Measurements from ENCODE around the gene PCDHGA1. TPM values are rescaled to one million over a fixed set of nuclear protein-coding genes. Genes with fewer than 3 reads are reported as not detected.
"Not testable (repeated sequence)": the region's sequence is repeated elsewhere in the genome, so short reads cannot be mapped to it uniquely, and the experiment has no call there.

Gene PCDHGA1
- total and polyA plus RNA-seq, 5 experiments from 2014 or later: 0.38 to 0.52 TPM; not detected in 3

- ATAC-seq (peak; percentile 96 to 97), DNase-seq (peak in 9 of 10 donors; percentile 50 to 81 (median 66))
- POLR2A ChIA-PET: interaction anchor here (0.7 kb wide), 1 partner anchor 1344 kb away, joined by 5 read pairs; no protein-coding TSS in a partner anchor
- H3K27ac Mint-ChIP-seq: peak overlapping the region; percentile 51 to 93 (median 88)
- H3K9me3 Mint-ChIP-seq: peaks cover 9 to 76% (median 28%) of the 10 kb centered on the region in 9 donors
- peaks cover 6 to 8% (median 7%) of the 10 kb centered on the region in 4 donors for H3K4me1 Mint-ChIP-seq
- H3K4me3 Mint-ChIP-seq: peak overlapping the region; percentile 84 to 98 (median 93)
- peaks cover 2 to 49% (median 42%) of the 10 kb centered on the region in 3 donors for H3K36me3 Mint-ChIP-seq
- H3K27me3 Mint-ChIP-seq: peaks cover 8 to 48% (median 41%) of the 10 kb centered on the region in 5 donors
These were observed 4.0 kb upstream of the PCDHGA1 start for GRCh38 chr5:141326088-141326854.

- Mint-ChIP-seq H3K27me3 (peaks cover 13 to 66% (median 58%) of the 10 kb centered on the region in 5 donors), H3K27ac (no peak overlapping the region), H3K4me1 (peaks cover 6 to 8% (median 7%) of the 10 kb centered on the region in 4 donors), H3K4me3 (no peak overlapping the region), H3K36me3 (peaks cover 9 to 53% (median 48%) of the 10 kb centered on the region in 3 donors), H3K9me3 (peaks cover 5 to 75% (median 36%) of the 10 kb centered on the region in 9 donors)
- no peak for ATAC-seq
- POLR2A ChIA-PET: interaction anchor here (0.5 to 0.8 kb wide), 2 partner anchors 11 to 184 kb away, joined by 3 to 6 read pairs; no protein-coding TSS in a partner anchor
- DNase-seq: no peak
These were observed 2.1 kb upstream of the PCDHGA1 start for GRCh38 chr5:141328231-141328630.

GRCh38 chr5:141332571-141332970 lies 2.3 kb downstream of the PCDHGA1 start:
- POLR2A ChIA-PET, H3K27ac Mint-ChIP-seq, DNase-seq, H3K4me3 Mint-ChIP-seq, ATAC-seq, H3K4me1 Mint-ChIP-seq: not testable (repeated sequence)
- Mint-ChIP-seq H3K9me3 (peaks cover 23 to 94% (median 54%) of the 10 kb centered on the region in 9 donors), H3K27me3 (peaks cover 44 to 92% (median 77%) of the 10 kb centered on the region in 5 donors), H3K36me3 (peaks cover 17 to 74% (median 61%) of the 10 kb centered on the region in 3 donors)

- no peak within 1 kb of the TSS for H3K27ac Mint-ChIP-seq
- H3K27me3 Mint-ChIP-seq: peaks cover 60 to 94% (median 82%) of the 10 kb centered on the region in 5 donors
- peaks cover 33 to 96% (median 74%) of the 10 kb centered on the region in 9 donors for H3K9me3 Mint-ChIP-seq
- DNase-seq (no peak), ATAC-seq (no peak)
- peaks cover 26 to 79% (median 56%) of the 10 kb centered on the region in 3 donors for H3K36me3 Mint-ChIP-seq
- peaks cover 0 to 1% (median 0%) of the 10 kb centered on the region in 4 donors for H3K4me1 Mint-ChIP-seq
- POLR2A ChIA-PET: no interaction called here
- H3K4me3 Mint-ChIP-seq: no peak within 1 kb of the TSS
These were observed 8.4 kb downstream of the PCDHGA1 start, which contains the start of gene PCDHGA2 for GRCh38 chr5:141338538-141339306. PCDHGA2 (plus strand) TSS chr5:141338760.

- ATAC-seq, H3K4me1 Mint-ChIP-seq, POLR2A ChIA-PET, H3K27ac Mint-ChIP-seq, DNase-seq: not testable (repeated sequence)
- Mint-ChIP-seq H3K4me3 (peak overlapping the region in 1 of 10 donors; percentile 48), H3K36me3 (peaks cover 28 to 73% (median 55%) of the 10 kb centered on the region in 3 donors), H3K9me3 (peaks cover 29 to 93% (median 56%) of the 10 kb centered on the region in 9 donors), H3K27me3 (peaks cover 57 to 93% (median 76%) of the 10 kb centered on the region in 5 donors)
These were observed 10.6 kb downstream of the PCDHGA1 start for GRCh38 chr5:141340781-141341354.

GRCh38 chr5:141342773-141343172 lies 12.5 kb downstream of the PCDHGA1 start:
- H3K4me1 Mint-ChIP-seq: no peaks in the 10 kb centered on the region
- DNase-seq (no peak), ATAC-seq (no peak)
- H3K27me3 Mint-ChIP-seq: peaks cover 55 to 93% (median 66%) of the 10 kb centered on the region in 5 donors
- no peak overlapping the region for H3K27ac Mint-ChIP-seq
- H3K4me3 Mint-ChIP-seq: peak overlapping the region in 1 of 10 donors; percentile 12
- peaks cover 21 to 90% (median 50%) of the 10 kb centered on the region in 9 donors for H3K9me3 Mint-ChIP-seq
- peaks cover 32 to 71% (median 52%) of the 10 kb centered on the region in 3 donors for H3K36me3 Mint-ChIP-seq
- POLR2A ChIA-PET: no interaction called here

- Mint-ChIP-seq H3K27ac (no peak within 1 kb of the TSS), H3K4me1 (no peaks in the 10 kb centered on the region), H3K9me3 (peaks cover 15 to 88% (median 48%) of the 10 kb centered on the region in 9 donors), H3K27me3 (peaks cover 52 to 93% (median 64%) of the 10 kb centered on the region in 5 donors), H3K4me3 (peak within 1 kb of the TSS in 8 of 10 donors; percentile 2 to 48 (median 35)), H3K36me3 (peaks cover 27 to 66% (median 47%) of the 10 kb centered on the region in 3 donors)
- ATAC-seq (no peak), DNase-seq (no peak)
- POLR2A ChIA-PET: no interaction called here
These were observed 13.1 kb downstream of the PCDHGA1 start, which contains the start of gene PCDHGA3 for GRCh38 chr5:141343242-141343952. PCDHGA3 (plus strand) TSS chr5:141343829; CDS start chr5:141344034, 205 bp downstream.

GRCh38 chr5:141343953-141344463 lies 13.7 kb downstream of the PCDHGA1 start:
- no peak for DNase-seq
- Mint-ChIP-seq H3K4me3 (peak overlapping the region in 8 of 10 donors; percentile 2 to 48 (median 35)), H3K36me3 (peaks cover 27 to 61% (median 47%) of the 10 kb centered on the region in 3 donors), H3K9me3 (peaks cover 14 to 88% (median 48%) of the 10 kb centered on the region in 9 donors), H3K4me1 (no peaks in the 10 kb centered on the region), H3K27ac (no peak overlapping the region), H3K27me3 (peaks cover 54 to 93% (median 65%) of the 10 kb centered on the region in 5 donors)
- no peak for ATAC-seq
- POLR2A ChIA-PET: no interaction called here

- DNase-seq (no peak), ATAC-seq (no peak)
- H3K4me1 Mint-ChIP-seq: no peaks in the 10 kb centered on the region
- no peak overlapping the region for H3K4me3 Mint-ChIP-seq
- H3K27me3 Mint-ChIP-seq: peaks cover 54 to 96% (median 73%) of the 10 kb centered on the region in 5 donors
- POLR2A ChIA-PET: no interaction called here
- H3K36me3 Mint-ChIP-seq: peaks cover 30 to 67% (median 41%) of the 10 kb centered on the region in 3 donors
- no peak overlapping the region for H3K27ac Mint-ChIP-seq
- peaks cover 11 to 88% (median 43%) of the 10 kb centered on the region in 9 donors for H3K9me3 Mint-ChIP-seq
These were observed 15.0 kb downstream of the PCDHGA1 start for GRCh38 chr5:141345327-141345726.

- Mint-ChIP-seq H3K36me3 (peaks cover 28 to 68% (median 43%) of the 10 kb centered on the region in 3 donors), H3K27me3 (peaks cover 59 to 96% (median 77%) of the 10 kb centered on the region in 5 donors), H3K9me3 (peaks cover 11 to 90% (median 44%) of the 10 kb centered on the region in 9 donors)
- POLR2A ChIA-PET, H3K4me1 Mint-ChIP-seq, DNase-seq, ATAC-seq, H3K4me3 Mint-ChIP-seq, H3K27ac Mint-ChIP-seq: not testable (repeated sequence)
These were observed 15.7 kb downstream of the PCDHGA1 start for GRCh38 chr5:141346017-141346416.

GRCh38 chr5:141349917-141350619 lies 19.8 kb downstream of the PCDHGA1 start, which contains the start of gene PCDHGB1:
PCDHGB1 (plus strand) TSS chr5:141350099; CDS start chr5:141350261, 162 bp downstream.
- Mint-ChIP-seq H3K27me3 (peaks cover 45 to 96% (median 70%) of the 10 kb centered on the region in 5 donors), H3K4me3 (peak within 1 kb of the TSS in 8 of 10 donors; percentile 12 to 76 (median 58)), H3K4me1 (peaks cover 0 to 2% (median 0%) of the 10 kb centered on the region in 4 donors), H3K36me3 (peaks cover 24 to 50% (median 28%) of the 10 kb centered on the region in 3 donors), H3K27ac (no peak within 1 kb of the TSS), H3K9me3 (peaks cover 7 to 81% (median 38%) of the 10 kb centered on the region in 9 donors)
- ATAC-seq (peak in 1 of 2 donors; percentile 56), DNase-seq (peak in 3 of 10 donors; percentile 10 to 30 (median 28))
- POLR2A ChIA-PET: no interaction called here

Measured in naive thymus-derived CD8-positive, alpha-beta T cell (primary cell).